Astrocyte of the hippocampus (primary cell): ENCODE measurements around the gene CAP1.

Experiments used
- DNase-seq: peaks from one replicate; pipeline ENCODE4 v3.0.0; 2011; ENCODE audit warnings: low read depth, low spot score

Gene CAP1

GRCh38 chr1:40095806-40096205 lies 55.3 kb downstream of the CAP1 start:
- DNase-seq: no peak

- no peak for DNase-seq
Measured at GRCh38 chr1:40096646-40096976, 56.1 kb downstream of the CAP1 start.

- DNase-seq: peak; percentile 86
Measured at GRCh38 chr1:40096977-40097782, 56.7 kb downstream of the CAP1 start, which contains the start of gene PPT1. Gene PPT1 (minus strand): TSS chr1:40097252. CDS start chr1:40097238, 14 bp downstream.

DNA sequence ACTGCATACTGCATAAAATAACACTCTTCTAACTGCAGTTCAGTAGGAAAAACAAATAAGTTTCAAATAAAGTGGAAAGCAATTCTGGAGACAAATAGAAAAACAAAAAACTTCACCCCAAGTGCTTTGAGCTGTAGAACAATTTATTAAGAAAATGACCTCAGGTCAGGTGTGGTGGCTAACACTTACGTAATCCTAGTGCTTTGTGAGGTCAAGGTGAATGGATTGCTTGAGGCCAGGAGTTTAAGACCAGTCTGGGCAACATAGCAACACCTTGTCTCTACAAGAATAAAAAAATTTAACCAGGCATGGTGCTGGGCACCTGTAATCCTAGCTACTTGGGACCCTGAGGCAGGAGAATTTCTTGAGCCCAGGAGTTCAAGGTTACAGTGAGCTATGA lies 61.5 kb downstream of the CAP1 start:
- no peak for DNase-seq

DNA sequence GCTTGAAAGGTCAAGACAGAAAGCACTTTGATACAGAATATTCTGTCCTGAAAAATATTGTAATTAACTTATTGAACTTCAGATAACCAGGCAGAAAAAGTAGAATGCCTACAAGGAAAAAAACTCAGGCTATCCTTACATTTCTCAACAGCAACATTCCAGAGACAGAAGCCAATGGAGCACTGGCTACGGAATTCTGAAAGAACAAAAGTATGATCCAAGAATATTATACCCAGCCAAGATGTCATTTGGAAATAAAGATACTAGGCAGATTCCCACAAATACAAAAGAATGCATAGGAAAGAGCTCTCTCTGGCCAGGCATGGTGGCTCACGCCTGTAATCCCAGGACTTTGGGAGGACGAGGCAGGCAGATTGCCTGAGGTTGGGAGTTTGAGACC lies 62.4 kb downstream of the CAP1 start:
- no peak for DNase-seq

DNA sequence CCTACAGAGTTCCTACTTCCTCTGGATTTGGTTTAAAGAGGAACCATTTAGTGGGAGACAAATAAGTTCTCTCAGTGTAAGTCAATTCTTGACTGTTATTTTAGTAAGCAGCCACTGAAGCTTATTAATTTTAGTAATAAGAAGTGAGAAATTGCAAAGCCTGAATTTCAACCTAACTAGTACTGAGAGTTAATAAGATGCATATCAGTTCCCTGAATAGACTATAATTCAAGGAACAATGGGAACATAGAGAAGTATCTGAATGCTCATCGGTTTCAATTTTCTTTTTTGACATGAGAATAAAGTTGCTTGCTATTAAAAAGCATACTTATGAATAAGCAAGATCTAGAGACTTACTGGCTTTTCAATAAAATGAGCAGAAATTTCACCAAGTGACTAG lies 64.5 kb downstream of the CAP1 start:
- no peak for DNase-seq

DNA sequence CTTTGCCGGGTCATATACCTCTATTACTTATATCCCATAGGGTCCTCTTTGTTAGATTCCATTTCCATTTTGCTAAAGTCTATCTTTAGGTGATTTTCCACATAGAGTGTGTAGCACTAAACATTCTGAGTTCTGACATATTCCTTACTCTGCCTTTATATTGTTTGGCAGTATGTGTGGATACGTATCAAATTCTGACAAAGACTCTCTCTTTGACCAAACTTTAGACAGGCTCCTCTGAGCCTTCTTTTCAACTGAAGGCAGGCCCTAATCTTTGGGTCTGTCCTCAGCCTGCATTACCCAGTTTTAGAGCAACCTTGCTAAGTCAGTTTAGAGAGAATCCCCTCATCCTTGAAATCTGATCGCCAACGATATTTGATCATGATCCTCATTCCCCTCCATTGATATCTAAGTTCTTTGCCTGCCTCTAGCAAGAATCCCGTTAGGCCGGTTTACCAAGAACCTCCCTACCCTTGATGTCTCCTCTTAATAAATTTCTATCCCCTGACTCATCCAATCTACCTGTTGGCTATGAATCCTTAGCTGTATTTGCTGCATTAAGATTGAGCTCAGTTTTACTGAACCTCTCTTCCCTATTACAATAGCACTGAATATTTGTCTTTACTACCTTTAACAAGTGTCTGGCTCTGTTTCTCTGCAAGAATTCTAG lies 66.9 kb downstream of the CAP1 start:
- no peak for DNase-seq

DNA sequence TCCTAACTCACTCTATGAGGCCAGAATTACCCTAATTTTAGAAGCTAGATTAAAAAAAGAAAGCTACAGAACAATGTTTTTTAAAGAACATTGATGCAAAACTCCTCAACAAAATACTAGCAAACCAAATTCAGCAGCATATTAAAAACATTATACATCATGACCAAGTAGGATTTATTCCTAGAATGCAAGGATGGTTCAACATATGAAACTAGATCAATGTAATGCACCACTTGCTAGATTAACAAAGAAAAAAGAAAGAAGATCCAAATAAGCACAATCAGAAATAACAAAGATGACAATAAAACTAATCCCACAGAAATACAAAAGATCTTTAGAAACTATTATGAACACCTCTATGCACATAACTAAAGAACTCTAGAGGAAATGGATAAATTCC lies 69.9 kb downstream of the CAP1 start:
- DNase-seq: no peak

DNA sequence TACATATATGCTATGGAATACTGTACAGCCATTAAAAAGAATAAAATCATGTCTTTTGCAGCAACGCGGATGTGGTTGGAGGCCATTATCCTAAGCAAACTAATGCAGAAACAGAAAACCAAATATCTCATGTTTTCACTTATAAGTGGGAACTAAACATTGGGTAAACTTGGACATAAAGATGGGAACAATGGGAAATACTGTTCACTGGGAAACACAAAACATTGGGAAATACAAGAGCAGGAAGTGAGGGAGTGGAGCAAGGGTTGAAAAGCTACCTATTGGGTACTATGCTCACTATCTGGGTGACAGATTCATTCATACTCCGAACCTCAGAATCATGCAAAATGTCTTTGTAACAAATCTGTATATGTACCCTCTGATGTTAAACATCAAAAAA lies 73.9 kb downstream of the CAP1 start:
- DNase-seq: no peak

GRCh38 chr1:40120128-40120527 lies 79.6 kb downstream of the CAP1 start:
- DNase-seq: no peak
